Urothelium cell line (cell line): ENCODE measurements around the gene PFKP.

Source experiments
- DNase-seq: peaks from one replicate; pipeline ENCODE4 v3.0.0; 2011; ENCODE audit warnings: low spot score, mixed read lengths
- FAIRE-seq: peaks from 2 replicates; lab custom pipeline; 2011; peaks lifted over from hg19 to GRCh38; lab: Jason Lieb, UNC

PFKP gene

GRCh38 chr10:3178042-3178441 is 110.7 kb downstream of the PFKP start:
- FAIRE-seq (no peak), DNase-seq (no peak)

DNA sequence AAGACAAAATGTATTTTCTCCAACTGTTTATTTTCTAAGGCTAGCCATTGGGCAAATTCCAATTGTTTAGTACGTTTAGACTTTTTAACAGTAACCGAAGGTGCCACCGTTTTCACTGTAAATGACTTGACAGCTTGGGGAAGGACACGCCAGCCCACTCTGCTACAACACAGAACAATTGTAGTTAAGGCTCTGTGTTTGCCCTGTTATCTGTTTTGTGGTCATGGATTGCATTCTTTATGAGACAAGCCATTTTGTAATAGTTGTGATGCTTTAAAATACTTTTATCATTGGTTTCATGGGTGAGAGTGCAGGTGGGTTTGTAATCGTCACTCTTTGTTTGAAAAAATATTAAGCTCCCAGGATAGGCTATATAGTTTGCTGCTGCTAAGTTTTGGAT is 111.8 kb downstream of the PFKP start:
- FAIRE-seq: no peak

DNA sequence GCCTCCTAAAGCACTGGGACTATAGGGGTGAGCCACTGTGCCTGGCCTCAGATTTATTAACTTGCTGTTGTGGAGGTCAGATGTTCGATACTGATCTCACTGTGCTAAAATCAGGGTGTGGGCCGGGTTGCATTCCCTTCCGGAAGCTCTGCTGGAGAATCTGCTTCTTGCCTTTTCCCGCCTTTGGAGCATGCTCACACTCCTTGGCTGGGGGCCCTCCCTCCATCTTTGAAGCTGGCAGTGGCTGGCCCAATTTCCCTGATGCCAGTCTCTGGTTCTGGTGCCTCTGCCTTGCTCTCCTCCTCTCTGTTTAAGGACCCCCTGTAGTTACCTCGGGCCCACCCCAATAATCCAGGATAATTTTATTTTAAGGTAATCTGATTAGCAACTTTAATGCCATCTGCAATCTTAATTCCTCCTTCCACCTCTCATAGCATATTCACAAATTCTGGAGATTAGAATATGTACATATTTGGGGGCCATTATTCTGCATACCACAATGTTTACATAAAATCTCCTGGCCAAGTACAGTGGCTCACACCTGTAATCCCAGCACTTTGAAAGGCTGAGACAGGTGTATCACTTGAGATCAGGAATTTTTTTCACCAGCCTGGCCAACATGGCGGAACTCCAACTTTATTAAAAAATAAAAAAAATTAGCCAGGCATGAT is 113.1 kb downstream of the PFKP start:
- FAIRE-seq: no peak
- DNase-seq: no peak

More for the DNA sequence above, 111.8 kb downstream of the PFKP start:
- no peak for DNase-seq

GRCh38 chr10:3185386-3185785 is 118.0 kb downstream of the PFKP start:
- no peak for DNase-seq
- no peak for FAIRE-seq

GRCh38 chr10:3186368-3186767 is 119.0 kb downstream of the PFKP start:
- DNase-seq (no peak), FAIRE-seq (no peak)
